HepG2 (cell line): Measurements from ENCODE around the gene MYL3.

Experiments used
- ARID4A ChIP-seq: sonication (generic); formaldehyde crosslinking; IDR thresholded peaks from 2 replicates; pipeline ENCODE4 v1.5.0; 2020; ENCODE audit warnings: mild to moderate bottlenecking, missing genetic modification reagents, borderline replicate concordance
- CC2D1A ChIP-seq: sonication (generic); formaldehyde crosslinking; IDR thresholded peaks from 2 replicates; pipeline ENCODE4 v1.8.1; 2023; ENCODE audit warnings: mild to moderate bottlenecking, missing genetic modification reagents
- CTCF ChIP-seq: sonication (generic); formaldehyde crosslinking; IDR thresholded peaks from 2 replicates; pipeline ENCODE4 v1.5.0; 2020; ENCODE audit warnings: mild to moderate bottlenecking, missing genetic modification reagents, moderate library complexity
- JDP2 ChIP-seq: sonication (generic); formaldehyde crosslinking; IDR thresholded peaks from 2 replicates; pipeline ENCODE4 v1.8.1; 2022; ENCODE audit warnings: missing genetic modification reagents, borderline replicate concordance
- MAFK ChIP-seq, 2 experiments: IDR thresholded peaks in 1 of 2; conservative IDR thresholded peaks in 1 of 2; 2 replicates each; pipeline ENCODE4 v1.6.1; 2011; ENCODE audit warnings: improper control_type of control experiment in 2 of 2, low read length in 2 of 2
- MAX ChIP-seq: IDR thresholded peaks from 2 replicates; pipeline ENCODE4 v1.6.1; 2012; ENCODE audit warnings: inconsistent platforms
- NFE2L2 ChIP-seq: fragments of 150-350 bp; IDR thresholded peaks from 2 replicates; pipeline ENCODE4 v1.6.1; 2014; ENCODE audit warnings: low read length
- SETDB1 ChIP-seq: sonication (generic); formaldehyde crosslinking; IDR thresholded peaks from 2 replicates; pipeline ENCODE4 v1.5.1; 2020; ENCODE audit warnings: missing genetic modification reagents, mild to moderate bottlenecking, borderline replicate concordance
- YY1 ChIP-seq: IDR thresholded peaks from 2 replicates; pipeline ENCODE4 v1.6.1; 2011; ENCODE audit warnings: low read length, low read depth, moderate library complexity, mild to moderate bottlenecking; ENCODE audit not compliant: insufficient read depth, insufficient replicate concordance
- ZNF10 ChIP-seq: sonication (generic); formaldehyde crosslinking; IDR thresholded peaks from 2 replicates; pipeline ENCODE4 v1.4.0; 2020; ENCODE audit warnings: mild to moderate bottlenecking, low read depth, missing genetic modification reagents, borderline replicate concordance
- ZNF546 ChIP-seq: sonication (generic); formaldehyde crosslinking; conservative IDR thresholded peaks from 2 replicates; pipeline ENCODE4 v1.8.1; 2023; ENCODE audit warnings: mild to moderate bottlenecking, missing genetic modification reagents

GRCh38 chr3:46891132-46891531 lies 27.9 kb upstream of the MYL3 start:
- TF ChIP-seq MAFK (conservative IDR thresholded peaks at IDR 0.05 in 1 of 2, IDR thresholded peaks at IDR 0.05 in 1 of 2; ENCODE audit: low read length in 2 of 2) (no peak), JDP2 (CRISPR knock-in tag) (no peak), ZNF546 (CRISPR knock-in tag) (no peak), CTCF (no peak), ARID4A (CRISPR knock-in tag) (no peak), SETDB1 (CRISPR knock-in tag) (no peak), MAX (no peak), CC2D1A (CRISPR knock-in tag) (no peak), NFE2L2 (no peak), YY1 (no peak), ZNF10 (no peak)
